ENCODE data around the gene KLHDC4. TPM values are rescaled to one million over a fixed set of nuclear protein-coding genes. Genes with fewer than 3 reads are reported as not detected.

KLHDC4 gene
- polyA plus RNA-seq, 1 of the 3 experiments (the other 2 are of a cell fraction) = 51.2 TPM

DNA sequence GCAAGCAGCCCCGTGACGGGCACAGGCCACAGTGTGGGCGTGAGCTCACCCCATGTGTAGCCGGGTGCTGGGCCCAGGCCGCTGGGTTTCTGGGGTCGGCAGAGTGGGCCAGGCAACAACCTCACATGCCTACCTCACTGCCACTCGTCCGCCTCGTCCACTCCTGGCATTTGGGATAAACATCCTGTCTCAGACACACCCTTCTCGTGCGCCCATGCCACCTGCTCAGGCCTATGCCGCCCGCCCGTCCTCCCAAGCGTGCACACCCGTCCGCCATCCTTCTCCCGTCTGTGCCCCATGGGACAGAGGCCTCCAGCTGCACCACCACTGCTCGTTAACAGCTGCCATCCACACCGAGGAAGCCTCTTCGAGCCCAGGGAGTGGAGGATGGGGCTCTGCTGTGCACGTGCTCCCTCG is 64.3 kb downstream of the KLHDC4 start:
- Histone ChIP-seq H3K9ac (no peak overlapping the region), H3K79me2 (ENCODE audit: insufficient read depth) (no peaks in the 10 kb centered on the region), H3K27me3 (ENCODE audit: insufficient read depth) (no peaks in the 10 kb centered on the region), H3K27ac (ENCODE audit: low read depth in 2 of 2, low read length in 1 of 2) (no peak overlapping the region), H3K9me3 (no peaks in the 10 kb centered on the region), H3K4me2 (no peak overlapping the region), H3K4me1 (ENCODE audit: control insufficient read depth in 1 of 2, insufficient read depth in 2 of 2, low read depth in 1 of 2, low read length in 1 of 2) (no peaks in the 10 kb centered on the region), H2AFZ (ENCODE audit: low read depth) (no peak overlapping the region), H3K4me3 (ENCODE audit: low read depth in 2 of 2, low read length in 1 of 2) (no peak overlapping the region), H3K9me2 (no peaks in the 10 kb centered on the region), H4K20me1 (ENCODE audit: insufficient read depth) (no peaks in the 10 kb centered on the region), H3K36me3 (replicated peaks in 1 of 2; ENCODE audit: control insufficient read depth in 1 of 2, insufficient read depth in 2 of 2, low read length in 1 of 2) (peaks cover 0 to 59% of the 10 kb centered on the region in 2 experiments), H3F3A (replicated peaks; ENCODE audit: insufficient read depth) (no peaks in the 10 kb centered on the region)
- ChIA-PET CTCF (interaction anchor here (0.6 to 3.0 kb wide), 12 partner anchors 8 to 129 kb away, joined by 3 to 19 read pairs (median 5); no protein-coding TSS in a partner anchor), POLR2A (no interaction called here)
- WGBS (ENCODE audit: low lambda C conversion rate) = 99% methylated on average over 17 of the region's 23 CpGs
- no peak for DNase-seq
- TF ChIP-seq RCOR1 (IDR thresholded peaks at IDR 0.05; ENCODE audit: low read length) (no peak), NFIC (IDR thresholded peaks at IDR 0.05; ENCODE audit: borderline replicate concordance) (no peak), POLR2AphosphoS5 (IDR thresholded peaks at IDR 0.05; ENCODE audit: low read depth, low read length) (no peak), NRF1 (IDR thresholded peaks at IDR 0.05; ENCODE audit: low read depth, low read length) (no peak), FOXM1 (IDR thresholded peaks at IDR 0.05; ENCODE audit: low read depth) (no peak), JUND (IDR thresholded peaks at IDR 0.05) (no peak)
- TF ChIP-seq, protein P1, sequence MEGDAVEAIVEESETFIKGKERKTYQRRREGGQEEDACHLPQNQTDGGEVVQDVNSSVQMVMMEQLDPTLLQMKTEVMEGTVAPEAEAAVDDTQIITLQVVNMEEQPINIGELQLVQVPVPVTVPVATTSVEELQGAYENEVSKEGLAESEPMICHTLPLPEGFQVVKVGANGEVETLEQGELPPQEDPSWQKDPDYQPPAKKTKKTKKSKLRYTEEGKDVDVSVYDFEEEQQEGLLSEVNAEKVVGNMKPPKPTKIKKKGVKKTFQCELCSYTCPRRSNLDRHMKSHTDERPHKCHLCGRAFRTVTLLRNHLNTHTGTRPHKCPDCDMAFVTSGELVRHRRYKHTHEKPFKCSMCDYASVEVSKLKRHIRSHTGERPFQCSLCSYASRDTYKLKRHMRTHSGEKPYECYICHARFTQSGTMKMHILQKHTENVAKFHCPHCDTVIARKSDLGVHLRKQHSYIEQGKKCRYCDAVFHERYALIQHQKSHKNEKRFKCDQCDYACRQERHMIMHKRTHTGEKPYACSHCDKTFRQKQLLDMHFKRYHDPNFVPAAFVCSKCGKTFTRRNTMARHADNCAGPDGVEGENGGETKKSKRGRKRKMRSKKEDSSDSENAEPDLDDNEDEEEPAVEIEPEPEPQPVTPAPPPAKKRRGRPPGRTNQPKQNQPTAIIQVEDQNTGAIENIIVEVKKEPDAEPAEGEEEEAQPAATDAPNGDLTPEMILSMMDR (IDR thresholded peaks at IDR 0.05) = no peak
- TF ChIP-seq, protein P2, sequence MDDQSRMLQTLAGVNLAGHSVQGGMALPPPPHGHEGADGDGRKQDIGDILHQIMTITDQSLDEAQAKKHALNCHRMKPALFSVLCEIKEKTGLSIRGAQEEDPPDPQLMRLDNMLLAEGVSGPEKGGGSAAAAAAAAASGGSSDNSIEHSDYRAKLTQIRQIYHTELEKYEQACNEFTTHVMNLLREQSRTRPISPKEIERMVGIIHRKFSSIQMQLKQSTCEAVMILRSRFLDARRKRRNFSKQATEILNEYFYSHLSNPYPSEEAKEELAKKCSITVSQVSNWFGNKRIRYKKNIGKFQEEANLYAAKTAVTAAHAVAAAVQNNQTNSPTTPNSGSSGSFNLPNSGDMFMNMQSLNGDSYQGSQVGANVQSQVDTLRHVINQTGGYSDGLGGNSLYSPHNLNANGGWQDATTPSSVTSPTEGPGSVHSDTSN (IDR thresholded peaks at IDR 0.05) = no peak

DNA sequence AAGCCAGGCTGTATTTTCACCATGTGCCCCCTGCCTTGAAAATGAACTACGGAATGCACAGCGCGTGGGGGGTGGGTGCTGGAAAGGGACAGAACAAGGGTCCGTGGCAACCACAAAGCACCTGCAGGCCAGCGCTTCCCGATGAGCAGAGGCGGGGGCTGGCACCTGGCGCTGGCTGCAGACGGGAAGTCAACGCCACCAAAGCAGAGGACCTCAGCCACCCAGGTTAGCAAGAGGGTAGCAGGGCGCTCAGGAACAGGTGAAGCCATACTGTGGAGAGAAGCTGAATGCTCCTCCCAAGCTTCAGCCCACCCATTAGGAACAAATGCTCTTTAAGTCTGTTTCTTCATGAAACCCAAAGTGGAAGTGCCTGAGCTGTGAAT is 64.7 kb downstream of the KLHDC4 start:
- H2AFZ ChIP-seq (ENCODE audit: low read depth) = no peak overlapping the region
- no peaks in the 10 kb centered on the region for H3K4me1 ChIP-seq (ENCODE audit: control insufficient read depth in 1 of 2, insufficient read depth in 2 of 2, low read depth in 1 of 2, low read length in 1 of 2)
- peaks cover 0 to 61% of the 10 kb centered on the region in 2 experiments for H3K36me3 ChIP-seq (replicated peaks in 1 of 2; ENCODE audit: control insufficient read depth in 1 of 2, insufficient read depth in 2 of 2, low read length in 1 of 2)
- no peaks in the 10 kb centered on the region for H3K9me2 ChIP-seq
- H3F3A ChIP-seq (replicated peaks; ENCODE audit: insufficient read depth) = no peaks in the 10 kb centered on the region
- H3K27me3 ChIP-seq (ENCODE audit: insufficient read depth) = no peaks in the 10 kb centered on the region
- no peak for DNase-seq
- H3K4me3 ChIP-seq (ENCODE audit: low read depth in 2 of 2, low read length in 1 of 2) = no peak overlapping the region
- H4K20me1 ChIP-seq (ENCODE audit: insufficient read depth) = no peaks in the 10 kb centered on the region
- no peaks in the 10 kb centered on the region for H3K9me3 ChIP-seq
- ChIA-PET POLR2A (no interaction called here), CTCF (interaction anchor here (1.4 to 3.0 kb wide), 3 partner anchors 7 to 111 kb away, joined by 5 to 19 read pairs (median 11); no protein-coding TSS in a partner anchor)
- 91% methylated on average over 11 of the region's 11 CpGs for WGBS (ENCODE audit: low lambda C conversion rate)
- H3K27ac ChIP-seq (ENCODE audit: low read depth in 2 of 2, low read length in 1 of 2) = no peak overlapping the region
- no peak overlapping the region for H3K4me2 ChIP-seq
- H3K79me2 ChIP-seq (ENCODE audit: insufficient read depth) = no peaks in the 10 kb centered on the region
- no peak overlapping the region for H3K9ac ChIP-seq
- TF ChIP-seq, protein P3, sequence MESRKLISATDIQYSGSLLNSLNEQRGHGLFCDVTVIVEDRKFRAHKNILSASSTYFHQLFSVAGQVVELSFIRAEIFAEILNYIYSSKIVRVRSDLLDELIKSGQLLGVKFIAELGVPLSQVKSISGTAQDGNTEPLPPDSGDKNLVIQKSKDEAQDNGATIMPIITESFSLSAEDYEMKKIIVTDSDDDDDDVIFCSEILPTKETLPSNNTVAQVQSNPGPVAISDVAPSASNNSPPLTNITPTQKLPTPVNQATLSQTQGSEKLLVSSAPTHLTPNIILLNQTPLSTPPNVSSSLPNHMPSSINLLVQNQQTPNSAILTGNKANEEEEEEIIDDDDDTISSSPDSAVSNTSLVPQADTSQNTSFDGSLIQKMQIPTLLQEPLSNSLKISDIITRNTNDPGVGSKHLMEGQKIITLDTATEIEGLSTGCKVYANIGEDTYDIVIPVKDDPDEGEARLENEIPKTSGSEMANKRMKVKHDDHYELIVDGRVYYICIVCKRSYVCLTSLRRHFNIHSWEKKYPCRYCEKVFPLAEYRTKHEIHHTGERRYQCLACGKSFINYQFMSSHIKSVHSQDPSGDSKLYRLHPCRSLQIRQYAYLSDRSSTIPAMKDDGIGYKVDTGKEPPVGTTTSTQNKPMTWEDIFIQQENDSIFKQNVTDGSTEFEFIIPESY (IDR thresholded peaks at IDR 0.05; ENCODE audit: borderline replicate concordance, low read depth) = no peak
- no peak for TF ChIP-seq MEF2A (IDR thresholded peaks at IDR 0.05; ENCODE audit: borderline replicate concordance, low read depth)
- TF ChIP-seq RFX5 (IDR thresholded peaks at IDR 0.05; ENCODE audit: low read length) = no peak
- TF ChIP-seq POLR2AphosphoS5 (IDR thresholded peaks at IDR 0.05; ENCODE audit: low read depth, low read length) = no peak
- no peak for TF ChIP-seq RXRA (IDR thresholded peaks at IDR 0.05; ENCODE audit: borderline replicate concordance, low read depth)
- TF ChIP-seq GABPA (IDR thresholded peaks at IDR 0.05; ENCODE audit: low read depth) = no peak
- TF ChIP-seq YY1 (IDR thresholded peaks at IDR 0.05; ENCODE audit: low read depth) = no peak
- no peak for TF ChIP-seq JUND (IDR thresholded peaks at IDR 0.05)
- TF ChIP-seq CHD2 (IDR thresholded peaks at IDR 0.05; ENCODE audit: low read length, partially characterized antibody) = no peak
- no peak for TF ChIP-seq NFIC (IDR thresholded peaks at IDR 0.05; ENCODE audit: borderline replicate concordance)
- TF ChIP-seq GATA2 (CRISPR knock-in tag; IDR thresholded peaks at IDR 0.05) = no peak

Measured in SK-N-SH (cell line).